Superior temporal gyrus (tissue), 1 donor: ENCODE data around the gene ARHGAP40.
"Not testable (repeated sequence)": the region's sequence is repeated elsewhere in the genome, so short reads cannot be mapped to it uniquely, and the experiment has no call there.

ENCODE experiments used
- DNase-seq: peaks from one replicate; pipeline ENCODE4 v3.0.0-alpha.2; 2016; ENCODE audit errors: extremely low spot score

Gene ARHGAP40

GRCh38 chr20:38588303-38588702 is 13.3 kb upstream of the ARHGAP40 start:
- DNase-seq, result no peak

- no peak for DNase-seq
Measured at GRCh38 chr20:38589351-38589750, 12.3 kb upstream of the ARHGAP40 start.

GRCh38 chr20:38589967-38590675 is 11.5 kb upstream of the ARHGAP40 start:
- no peak for DNase-seq

- no peak for DNase-seq
Measured at GRCh38 chr20:38590676-38591473, 10.7 kb upstream of the ARHGAP40 start.

- DNase-seq, result no peak
Measured at GRCh38 chr20:38591474-38592410, 9.9 kb upstream of the ARHGAP40 start.

- DNase-seq, result not testable (repeated sequence)
Measured at GRCh38 chr20:38592411-38592790, 9.2 kb upstream of the ARHGAP40 start.

- not testable (repeated sequence) for DNase-seq
Measured at GRCh38 chr20:38594281-38594680, 7.3 kb upstream of the ARHGAP40 start.

GRCh38 chr20:38595886-38596285 is 5.7 kb upstream of the ARHGAP40 start:
- not testable (repeated sequence) for DNase-seq

- DNase-seq, result no peak
Measured at GRCh38 chr20:38599410-38599882, 2.2 kb upstream of the ARHGAP40 start.

GRCh38 chr20:38600057-38600456 is 1.6 kb upstream of the ARHGAP40 start:
- DNase-seq, result no peak

GRCh38 chr20:38602185-38602581 is 574 bp downstream of the ARHGAP40 start:
- DNase-seq, result no peak

- no peak for DNase-seq
Measured at GRCh38 chr20:38603286-38603685, 1.7 kb downstream of the ARHGAP40 start.

GRCh38 chr20:38604873-38605303 is 3.3 kb downstream of the ARHGAP40 start:
- DNase-seq, result no peak

- no peak for DNase-seq
Measured at GRCh38 chr20:38607351-38607750, 5.7 kb downstream of the ARHGAP40 start.

- DNase-seq, result no peak
Measured at GRCh38 chr20:38608188-38608587, 6.6 kb downstream of the ARHGAP40 start.

- no peak for DNase-seq
Measured at GRCh38 chr20:38609815-38610214, 8.2 kb downstream of the ARHGAP40 start.

GRCh38 chr20:38610521-38610920 is 8.9 kb downstream of the ARHGAP40 start:
- no peak for DNase-seq

GRCh38 chr20:38612751-38613515 is 11.3 kb downstream of the ARHGAP40 start:
- DNase-seq, result no peak

- DNase-seq, result no peak
Measured at GRCh38 chr20:38615283-38615682, 13.7 kb downstream of the ARHGAP40 start.

GRCh38 chr20:38616457-38616856 is 14.8 kb downstream of the ARHGAP40 start:
- DNase-seq, result no peak
